Measurements from ENCODE around the gene ADCY2.

The ADCY2 gene

GRCh38 chr5:7615566-7616061 is 219.7 kb downstream of the ADCY2 start:
- H3K27me3 ChIP-seq (ENCODE audit: control insufficient read depth, low read length) = no peaks in the 10 kb centered on the region
- TF ChIP-seq EZH2phosphoT487 (IDR thresholded peaks at IDR 0.05; ENCODE audit: borderline replicate concordance, low read length) (no peak), CTCF (IDR thresholded peaks at IDR 0.05; ENCODE audit: low read depth, low read length, poor library complexity, severe bottlenecking) (no peak)
- H4K20me1 ChIP-seq (ENCODE audit: control insufficient read depth, insufficient read depth, low read depth, low read length) = no peaks in the 10 kb centered on the region
- no peaks in the 10 kb centered on the region for H3K9me3 ChIP-seq (ENCODE audit: control insufficient read depth, insufficient read depth, low read length)
- H3K79me2 ChIP-seq (ENCODE audit: control insufficient read depth, low read length) = no peaks in the 10 kb centered on the region
- H3F3A ChIP-seq (ENCODE audit: control insufficient read depth, insufficient read depth) = no peaks in the 10 kb centered on the region
- no peaks in the 10 kb centered on the region for H3K36me3 ChIP-seq (ENCODE audit: control insufficient read depth, low read length)
- no peaks in the 10 kb centered on the region for H3K4me1 ChIP-seq (ENCODE audit: control insufficient read depth, low read length)
- no peak overlapping the region for H3K27ac ChIP-seq (ENCODE audit: low read depth, low read length)
- no peak overlapping the region for H3K4me3 ChIP-seq (ENCODE audit: low read length)
- no peaks in the 10 kb centered on the region for H3K9me2 ChIP-seq (replicated peaks; ENCODE audit: control insufficient read depth, low read length)
- H3K4me2 ChIP-seq (ENCODE audit: low read length) = no peak overlapping the region

GRCh38 chr5:7616897-7617296 is 221.0 kb downstream of the ADCY2 start:
- H3K4me2 ChIP-seq (ENCODE audit: low read length) = no peak overlapping the region
- TF ChIP-seq EZH2phosphoT487 (IDR thresholded peaks at IDR 0.05; ENCODE audit: borderline replicate concordance, low read length) (no peak), CTCF (IDR thresholded peaks at IDR 0.05; ENCODE audit: low read depth, low read length, poor library complexity, severe bottlenecking) (no peak)
- no peaks in the 10 kb centered on the region for H3K9me3 ChIP-seq (ENCODE audit: control insufficient read depth, insufficient read depth, low read length)
- no peaks in the 10 kb centered on the region for H3K4me1 ChIP-seq (ENCODE audit: control insufficient read depth, low read length)
- no peaks in the 10 kb centered on the region for H3K79me2 ChIP-seq (ENCODE audit: control insufficient read depth, low read length)
- no peaks in the 10 kb centered on the region for H3K36me3 ChIP-seq (ENCODE audit: control insufficient read depth, low read length)
- H4K20me1 ChIP-seq (ENCODE audit: control insufficient read depth, insufficient read depth, low read depth, low read length) = no peaks in the 10 kb centered on the region
- no peak overlapping the region for H3K27ac ChIP-seq (ENCODE audit: low read depth, low read length)
- H3K27me3 ChIP-seq (ENCODE audit: control insufficient read depth, low read length) = no peaks in the 10 kb centered on the region
- no peaks in the 10 kb centered on the region for H3K9me2 ChIP-seq (replicated peaks; ENCODE audit: control insufficient read depth, low read length)
- H3F3A ChIP-seq (ENCODE audit: control insufficient read depth, insufficient read depth) = no peaks in the 10 kb centered on the region
- no peak overlapping the region for H3K4me3 ChIP-seq (ENCODE audit: low read length)

DNA sequence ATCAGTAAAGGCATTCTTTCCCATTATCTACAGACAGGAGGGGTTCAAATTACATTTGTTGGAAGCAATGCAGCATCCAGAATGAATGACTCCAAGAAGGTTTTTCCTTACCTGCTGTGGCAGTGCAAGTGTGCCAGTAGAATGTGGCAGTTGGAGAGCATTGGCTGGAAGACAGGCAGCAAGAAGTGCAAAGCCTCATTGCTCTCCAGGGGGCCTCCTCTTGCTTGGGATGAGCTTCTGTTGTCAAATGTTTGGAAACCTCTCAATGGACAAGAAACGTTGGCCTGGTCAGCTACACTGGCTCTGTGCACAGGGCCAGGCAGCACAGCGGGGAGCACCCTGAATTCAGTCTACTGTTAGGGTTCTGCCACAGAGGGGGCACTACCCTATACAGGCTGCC is 226.6 kb downstream of the ADCY2 start:
- H3F3A ChIP-seq (ENCODE audit: control insufficient read depth, insufficient read depth) = no peaks in the 10 kb centered on the region
- no peak overlapping the region for H3K4me3 ChIP-seq (ENCODE audit: low read length)
- H3K9me2 ChIP-seq (replicated peaks; ENCODE audit: control insufficient read depth, low read length) = no peaks in the 10 kb centered on the region
- no peak overlapping the region for H3K4me2 ChIP-seq (ENCODE audit: low read length)
- no peak overlapping the region for H3K27ac ChIP-seq (ENCODE audit: low read depth, low read length)
- TF ChIP-seq EZH2phosphoT487 (IDR thresholded peaks at IDR 0.05; ENCODE audit: borderline replicate concordance, low read length) (no peak), CTCF (IDR thresholded peaks at IDR 0.05; ENCODE audit: low read depth, low read length, poor library complexity, severe bottlenecking) (no peak)
- no peaks in the 10 kb centered on the region for H4K20me1 ChIP-seq (ENCODE audit: control insufficient read depth, insufficient read depth, low read depth, low read length)
- H3K27me3 ChIP-seq (ENCODE audit: control insufficient read depth, low read length) = no peaks in the 10 kb centered on the region
- no peaks in the 10 kb centered on the region for H3K4me1 ChIP-seq (ENCODE audit: control insufficient read depth, low read length)
- H3K36me3 ChIP-seq (ENCODE audit: control insufficient read depth, low read length) = no peaks in the 10 kb centered on the region
- H3K79me2 ChIP-seq (ENCODE audit: control insufficient read depth, low read length) = no peaks in the 10 kb centered on the region
- no peaks in the 10 kb centered on the region for H3K9me3 ChIP-seq (ENCODE audit: control insufficient read depth, insufficient read depth, low read length)

Data from DOHH2 (cell line).